ENCODE data around the gene CLRN3. TPM values are rescaled to one million over a fixed set of nuclear protein-coding genes. Genes with fewer than 3 reads are reported as not detected.

Gene CLRN3
- total and polyA plus RNA-seq, 2 of the 8 experiments (the other 6 are each of a cell fraction or from before 2014, with no cell fraction given), result not detected

DNA sequence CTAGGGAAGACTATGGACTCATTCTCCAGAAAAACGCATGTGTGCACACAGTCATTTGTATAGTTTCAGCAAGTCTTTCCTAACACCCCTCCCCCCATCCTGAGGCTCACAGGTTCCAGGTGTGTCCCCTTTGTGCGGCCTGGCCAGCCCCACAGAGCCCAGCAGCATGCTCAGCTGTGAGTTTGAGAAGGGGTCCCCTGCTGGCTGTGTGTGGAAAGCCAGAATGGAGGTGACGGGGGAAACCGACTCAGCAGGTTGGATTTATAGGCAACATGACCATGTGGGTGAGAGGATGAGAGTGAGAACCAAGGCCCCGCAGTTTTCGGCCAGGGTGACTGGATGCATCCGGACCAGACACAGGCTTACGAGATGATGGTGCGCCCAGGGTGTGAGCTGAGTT lies 24.1 kb upstream of the CLRN3 start:
- no peak overlapping the region for H3K23ac ChIP-seq (ENCODE audit: insufficient read length)
- no peak overlapping the region for H3K9ac ChIP-seq (replicated peaks in 1 of 4; ENCODE audit: extremely low read depth in 1 of 4, low read depth in 3 of 4, low read length in 3 of 4)
- no peaks in the 10 kb centered on the region for H3K27me3 ChIP-seq (replicated peaks in 1 of 4; ENCODE audit: control insufficient read depth in 3 of 4, extremely low read depth in 1 of 4, insufficient read depth in 3 of 4, low read length in 3 of 4)
- no peaks in the 10 kb centered on the region for H3K79me1 ChIP-seq (ENCODE audit: low read depth, low read length)
- no peak overlapping the region for H3K4me3 ChIP-seq (ENCODE audit: extremely low read depth in 1 of 4, insufficient read depth in 2 of 4, low read depth in 3 of 4, low read length in 4 of 4)
- no peak overlapping the region for H3K4me2 ChIP-seq (ENCODE audit: insufficient read depth in 1 of 2, low read depth in 2 of 2, low read length in 2 of 2)
- DNase-seq (ENCODE audit: low read depth in 1 of 2, low spot score in 2 of 2) (no peak), FAIRE-seq (no peak)
- no peaks in the 10 kb centered on the region for H3K79me2 ChIP-seq (ENCODE audit: control insufficient read depth in 1 of 2, insufficient read depth in 2 of 2, low read length in 2 of 2)
- no peak overlapping the region for H2AFZ ChIP-seq (ENCODE audit: low read length)
- no peak overlapping the region for H2BK5ac ChIP-seq (ENCODE audit: low read depth, low read length)
- peak overlapping the region; percentile 3 for H4K91ac ChIP-seq (replicated peaks; ENCODE audit: insufficient read length, low read length)
- 81% methylated on average over 9 of the region's 9 CpGs; no CpG with 5 or more reads in 1 of the 2 experiments for WGBS, 2 experiments (ENCODE audit: extremely low coverage in 1 of 2, insufficient coverage in 1 of 2, insufficient read length in 1 of 2, insufficient replicate concordance in 2 of 2, low coverage in 1 of 2, low lambda C conversion rate in 2 of 2, missing lambda C conversion rate in 1 of 2)
- H3K4ac ChIP-seq (replicated peaks; ENCODE audit: insufficient read length, low read depth, low read length), result no peak overlapping the region
- TF ChIP-seq, protein P1, sequence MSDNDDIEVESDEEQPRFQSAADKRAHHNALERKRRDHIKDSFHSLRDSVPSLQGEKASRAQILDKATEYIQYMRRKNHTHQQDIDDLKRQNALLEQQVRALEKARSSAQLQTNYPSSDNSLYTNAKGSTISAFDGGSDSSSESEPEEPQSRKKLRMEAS (IDR thresholded peaks at IDR 0.05), result peak; percentile 35; the same call in 1 of the 2 replicates
- TF ChIP-seq TCF12 (IDR thresholded peaks at IDR 0.05; ENCODE audit: low read depth, low read length) (0 out of 2 replicates have a peak, but pooled peaks have one; percentile 23), PHF8 (conservative IDR thresholded peaks at IDR 0.05; ENCODE audit: low read depth, low read length) (no peak), GTF2F1 (IDR thresholded peaks at IDR 0.05; ENCODE audit: borderline replicate concordance, low read depth, low read length) (no peak)
- TF ChIP-seq, protein P2, sequence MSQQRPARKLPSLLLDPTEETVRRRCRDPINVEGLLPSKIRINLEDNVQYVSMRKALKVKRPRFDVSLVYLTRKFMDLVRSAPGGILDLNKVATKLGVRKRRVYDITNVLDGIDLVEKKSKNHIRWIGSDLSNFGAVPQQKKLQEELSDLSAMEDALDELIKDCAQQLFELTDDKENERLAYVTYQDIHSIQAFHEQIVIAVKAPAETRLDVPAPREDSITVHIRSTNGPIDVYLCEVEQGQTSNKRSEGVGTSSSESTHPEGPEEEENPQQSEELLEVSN (IDR thresholded peaks at IDR 0.05), result no peak
- TF ChIP-seq, protein P3, sequence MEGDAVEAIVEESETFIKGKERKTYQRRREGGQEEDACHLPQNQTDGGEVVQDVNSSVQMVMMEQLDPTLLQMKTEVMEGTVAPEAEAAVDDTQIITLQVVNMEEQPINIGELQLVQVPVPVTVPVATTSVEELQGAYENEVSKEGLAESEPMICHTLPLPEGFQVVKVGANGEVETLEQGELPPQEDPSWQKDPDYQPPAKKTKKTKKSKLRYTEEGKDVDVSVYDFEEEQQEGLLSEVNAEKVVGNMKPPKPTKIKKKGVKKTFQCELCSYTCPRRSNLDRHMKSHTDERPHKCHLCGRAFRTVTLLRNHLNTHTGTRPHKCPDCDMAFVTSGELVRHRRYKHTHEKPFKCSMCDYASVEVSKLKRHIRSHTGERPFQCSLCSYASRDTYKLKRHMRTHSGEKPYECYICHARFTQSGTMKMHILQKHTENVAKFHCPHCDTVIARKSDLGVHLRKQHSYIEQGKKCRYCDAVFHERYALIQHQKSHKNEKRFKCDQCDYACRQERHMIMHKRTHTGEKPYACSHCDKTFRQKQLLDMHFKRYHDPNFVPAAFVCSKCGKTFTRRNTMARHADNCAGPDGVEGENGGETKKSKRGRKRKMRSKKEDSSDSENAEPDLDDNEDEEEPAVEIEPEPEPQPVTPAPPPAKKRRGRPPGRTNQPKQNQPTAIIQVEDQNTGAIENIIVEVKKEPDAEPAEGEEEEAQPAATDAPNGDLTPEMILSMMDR (IDR thresholded peaks at IDR 0.05; ENCODE audit: control extremely low read depth in 1 of 3, insufficient read depth in 1 of 3, low read depth in 1 of 3, low read length in 3 of 3), result peak; percentile 16 to 29 (median 24); a peak in 2 of 4 replicates
- H2AK5ac ChIP-seq (ENCODE audit: low read depth, low read length), result no peak overlapping the region
- no peak overlapping the region for H2BK20ac ChIP-seq (ENCODE audit: low read length)
- H3K23me2 ChIP-seq (ENCODE audit: low read depth, low read length), result no peaks in the 10 kb centered on the region
- no peaks in the 10 kb centered on the region for H3K36me3 ChIP-seq (ENCODE audit: control insufficient read depth in 2 of 4, insufficient read depth in 4 of 4, low read length in 3 of 4)
- H3K9me3 ChIP-seq (ENCODE audit: insufficient read depth in 2 of 2, low read depth in 1 of 2, low read length in 1 of 2), result no peaks in the 10 kb centered on the region
- no peak overlapping the region for H3K18ac ChIP-seq (ENCODE audit: extremely low read depth, low read length)
- H3K27ac ChIP-seq (ENCODE audit: low read depth, low read length), result no peak overlapping the region
- H4K8ac ChIP-seq (ENCODE audit: extremely low read depth, insufficient read depth, low read length), result no peak overlapping the region
- H4K20me1 ChIP-seq (replicated peaks in 1 of 2; ENCODE audit: control insufficient read depth in 1 of 2, insufficient read depth in 2 of 2, low read length in 2 of 2), result peaks cover 0 to 2% of the 10 kb centered on the region in 2 experiments
- no peak overlapping the region for H3K14ac ChIP-seq (ENCODE audit: insufficient read length)
- 0 out of 2 replicates have a peak overlapping the region, but pooled peaks have one; percentile 46 for H2BK15ac ChIP-seq (ENCODE audit: low read length)
- H3K4me1 ChIP-seq (replicated peaks in 1 of 4; ENCODE audit: control insufficient read depth in 3 of 4, insufficient read depth in 4 of 4, low read length in 3 of 4), result peaks cover 0 to 2% (median 0%) of the 10 kb centered on the region in 4 experiments; a peak in 3 of 7 replicates
- no peak overlapping the region for H2BK120ac ChIP-seq (replicated peaks; ENCODE audit: low read depth, low read length)
- H2BK12ac ChIP-seq (ENCODE audit: low read depth, low read length), result peak overlapping the region; percentile 23; the same call in 1 of the 2 replicates
- ChIA-PET CTCF (ENCODE audit: partially characterized antibody) (interaction anchor here (0.7 to 2.3 kb wide), 7 partner anchors 9 to 95 kb away, joined by 3 to 6 read pairs (median 4); partner anchors contain the start of gene PTPRE), POLR2A (ENCODE audit: partially characterized antibody) (no interaction called here)
- H4K5ac ChIP-seq (ENCODE audit: insufficient read length, low read depth, low read length), result no peak overlapping the region
- H3K56ac ChIP-seq (replicated peaks; ENCODE audit: insufficient read length, low read depth, low read length), result no peak overlapping the region

Data from H1 (cell line).